ENCODE measurements around the gene NPAS3.

DNA sequence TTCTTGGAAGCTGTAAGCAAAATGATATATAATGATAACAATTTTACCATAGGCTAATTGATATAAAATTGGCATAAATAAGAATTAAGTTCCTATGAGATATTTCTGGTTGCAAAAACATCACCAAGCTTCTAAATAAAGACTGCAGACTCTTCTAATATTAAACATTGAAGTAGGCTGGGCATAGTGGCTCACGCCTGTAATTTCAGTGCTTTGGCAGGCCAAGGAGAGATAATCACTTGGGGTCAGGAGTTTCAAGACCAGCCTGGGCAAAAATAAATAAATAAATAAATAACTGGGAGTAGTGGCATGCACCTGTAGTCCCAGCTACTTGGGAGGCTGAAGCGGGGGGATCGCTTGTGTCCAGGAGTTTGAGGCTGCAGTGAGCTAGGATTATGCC is 71.8 kb downstream of the NPAS3 start:
- TF ChIP-seq FOSB (CRISPR knock-in tag; IDR thresholded peaks at IDR 0.05) (no peak), POLR2A (IDR thresholded peaks at IDR 0.05; ENCODE audit: low read length) (no peak), EP300 (IDR thresholded peaks at IDR 0.05) (no peak), JUNB (IDR thresholded peaks at IDR 0.05) (no peak)
- TF ChIP-seq, protein P1, sequence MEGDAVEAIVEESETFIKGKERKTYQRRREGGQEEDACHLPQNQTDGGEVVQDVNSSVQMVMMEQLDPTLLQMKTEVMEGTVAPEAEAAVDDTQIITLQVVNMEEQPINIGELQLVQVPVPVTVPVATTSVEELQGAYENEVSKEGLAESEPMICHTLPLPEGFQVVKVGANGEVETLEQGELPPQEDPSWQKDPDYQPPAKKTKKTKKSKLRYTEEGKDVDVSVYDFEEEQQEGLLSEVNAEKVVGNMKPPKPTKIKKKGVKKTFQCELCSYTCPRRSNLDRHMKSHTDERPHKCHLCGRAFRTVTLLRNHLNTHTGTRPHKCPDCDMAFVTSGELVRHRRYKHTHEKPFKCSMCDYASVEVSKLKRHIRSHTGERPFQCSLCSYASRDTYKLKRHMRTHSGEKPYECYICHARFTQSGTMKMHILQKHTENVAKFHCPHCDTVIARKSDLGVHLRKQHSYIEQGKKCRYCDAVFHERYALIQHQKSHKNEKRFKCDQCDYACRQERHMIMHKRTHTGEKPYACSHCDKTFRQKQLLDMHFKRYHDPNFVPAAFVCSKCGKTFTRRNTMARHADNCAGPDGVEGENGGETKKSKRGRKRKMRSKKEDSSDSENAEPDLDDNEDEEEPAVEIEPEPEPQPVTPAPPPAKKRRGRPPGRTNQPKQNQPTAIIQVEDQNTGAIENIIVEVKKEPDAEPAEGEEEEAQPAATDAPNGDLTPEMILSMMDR (IDR thresholded peaks at IDR 0.05) = no peak
- TF ChIP-seq, protein P2, sequence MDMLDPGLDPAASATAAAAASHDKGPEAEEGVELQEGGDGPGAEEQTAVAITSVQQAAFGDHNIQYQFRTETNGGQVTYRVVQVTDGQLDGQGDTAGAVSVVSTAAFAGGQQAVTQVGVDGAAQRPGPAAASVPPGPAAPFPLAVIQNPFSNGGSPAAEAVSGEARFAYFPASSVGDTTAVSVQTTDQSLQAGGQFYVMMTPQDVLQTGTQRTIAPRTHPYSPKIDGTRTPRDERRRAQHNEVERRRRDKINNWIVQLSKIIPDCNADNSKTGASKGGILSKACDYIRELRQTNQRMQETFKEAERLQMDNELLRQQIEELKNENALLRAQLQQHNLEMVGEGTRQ (IDR thresholded peaks at IDR 0.05) = no peak

Measured in A549 (cell line).